ENCODE measurements around the gene MPP2. TPM values are rescaled to one million over a fixed set of nuclear protein-coding genes. Genes with fewer than 3 reads are reported as not detected.

Gene MPP2
- total and polyA plus RNA-seq, 2 of the 13 experiments (the other 11 are each of a cell fraction or from before 2014, with no cell fraction given), result 0.20 to 1.7 TPM

DNA sequence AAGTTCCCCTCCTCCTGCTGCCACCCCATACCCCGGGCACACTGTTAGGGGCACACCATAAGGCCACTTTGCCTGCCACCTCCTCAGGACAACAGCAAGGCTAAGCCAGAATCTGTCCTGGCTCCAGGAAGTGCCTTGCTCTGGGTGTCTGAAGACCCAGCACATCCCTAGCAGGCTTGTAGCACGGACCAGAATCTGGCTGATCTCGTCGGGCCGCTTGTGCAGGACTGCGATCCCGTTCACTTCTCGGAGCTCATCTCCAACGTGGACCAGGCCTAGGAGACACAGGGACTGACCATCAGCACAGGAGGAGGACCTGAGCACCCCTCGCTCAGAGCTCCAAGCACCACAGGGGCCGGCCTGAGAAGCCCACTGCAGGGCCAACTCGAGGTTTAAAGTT lies 81.8 kb downstream of the MPP2 start:
- CTCF ChIA-PET (ENCODE audit: low intra/inter-chr PET ratio, low total read pairs), result no interaction called here
- Histone ChIP-seq H4K20me1 (ENCODE audit: insufficient read depth, low read length) (no peaks in the 10 kb centered on the region), H3K9ac (ENCODE audit: insufficient read depth, low read depth, low read length) (no peak overlapping the region), H3K4me2 (ENCODE audit: low read depth, low read length) (no peak overlapping the region), H2AFZ (ENCODE audit: low read length) (no peak overlapping the region), H3K79me2 (ENCODE audit: insufficient read depth, low read length) (no peaks in the 10 kb centered on the region), H3K36me3 (replicated peaks in 1 of 2; ENCODE audit: control insufficient read depth in 1 of 2, insufficient read depth in 2 of 2, low read length in 2 of 2) (no peaks in the 10 kb centered on the region; a peak in 1 of 5 replicates), H3K27me3 (ENCODE audit: control insufficient read depth in 1 of 2, insufficient read depth in 2 of 2, low read length in 2 of 2) (no peaks in the 10 kb centered on the region), H3K9me3 (ENCODE audit: low read length) (no peaks in the 10 kb centered on the region), H3K4me3 (replicated peaks in 1 of 3; ENCODE audit: insufficient read depth in 1 of 3, low read depth in 2 of 3, low read length in 3 of 3) (no peak overlapping the region), H3K27ac (ENCODE audit: extremely low read length, insufficient read depth, low read length) (no peak overlapping the region), H3K4me1 (ENCODE audit: insufficient read depth, low read length) (no peaks in the 10 kb centered on the region)
- no TSS peak for BruUV-seq (replicated peaks)
- TF ChIP-seq SYNCRIP (IDR thresholded peaks at IDR 0.05; ENCODE audit: insufficient read depth, low read depth, low read length) (no peak), AGO1 (IDR thresholded peaks at IDR 0.05; ENCODE audit: low read depth, low read length, poor library complexity, severe bottlenecking) (no peak), SAP130 (CRISPR knock-in tag; IDR thresholded peaks at IDR 0.05; ENCODE audit: low read depth) (no peak), BCL6 (CRISPR knock-in tag; IDR thresholded peaks at IDR 0.05) (no peak), ZNF563 (CRISPR knock-in tag; IDR thresholded peaks at IDR 0.05) (no peak), YEATS2 (CRISPR knock-in tag; IDR thresholded peaks at IDR 0.05; ENCODE audit: borderline replicate concordance) (no peak), SPEN (CRISPR knock-in tag; IDR thresholded peaks at IDR 0.05; ENCODE audit: low read depth) (no peak), ZNF768 (CRISPR knock-in tag; IDR thresholded peaks at IDR 0.05) (no peak), ARNTL (CRISPR knock-in tag; IDR thresholded peaks at IDR 0.05) (no peak), ZNF709 (CRISPR knock-in tag; IDR thresholded peaks at IDR 0.05) (no peak), NFYB (CRISPR knock-in tag; IDR thresholded peaks at IDR 0.05) (no peak), PAWR (CRISPR knock-in tag; IDR thresholded peaks at IDR 0.05; ENCODE audit: borderline replicate concordance) (no peak), MEF2D (CRISPR knock-in tag; IDR thresholded peaks at IDR 0.05) (no peak), NFRKB (IDR thresholded peaks at IDR 0.05) (no peak), ZNF354B (CRISPR knock-in tag; IDR thresholded peaks at IDR 0.05) (no peak), CENPX (CRISPR knock-in tag; IDR thresholded peaks at IDR 0.05) (no peak)
- TF ChIP-seq, protein P1, sequence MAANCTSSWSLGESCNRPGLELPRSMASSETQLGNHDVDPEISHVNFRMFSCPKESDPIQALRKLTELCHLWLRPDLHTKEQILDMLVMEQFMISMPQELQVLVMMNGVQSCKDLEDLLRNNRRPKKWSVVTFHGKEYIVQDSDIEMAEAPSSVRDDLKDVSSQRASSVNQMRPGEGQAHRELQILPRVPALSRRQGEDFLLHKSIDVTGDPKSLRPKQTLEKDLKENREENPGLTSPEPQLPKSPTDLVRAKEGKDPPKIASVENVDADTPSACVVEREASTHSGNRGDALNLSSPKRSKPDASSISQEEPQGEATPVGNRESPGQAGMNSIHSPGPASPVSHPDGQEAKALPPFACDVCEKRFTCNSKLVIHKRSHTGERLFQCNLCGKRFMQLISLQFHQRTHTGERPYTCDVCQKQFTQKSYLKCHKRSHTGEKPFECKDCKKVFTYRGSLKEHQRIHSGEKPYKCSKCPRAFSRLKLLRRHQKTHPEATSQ (CRISPR knock-in tag; IDR thresholded peaks at IDR 0.05; ENCODE audit: borderline replicate concordance), result no peak
- TF ChIP-seq, protein P2, sequence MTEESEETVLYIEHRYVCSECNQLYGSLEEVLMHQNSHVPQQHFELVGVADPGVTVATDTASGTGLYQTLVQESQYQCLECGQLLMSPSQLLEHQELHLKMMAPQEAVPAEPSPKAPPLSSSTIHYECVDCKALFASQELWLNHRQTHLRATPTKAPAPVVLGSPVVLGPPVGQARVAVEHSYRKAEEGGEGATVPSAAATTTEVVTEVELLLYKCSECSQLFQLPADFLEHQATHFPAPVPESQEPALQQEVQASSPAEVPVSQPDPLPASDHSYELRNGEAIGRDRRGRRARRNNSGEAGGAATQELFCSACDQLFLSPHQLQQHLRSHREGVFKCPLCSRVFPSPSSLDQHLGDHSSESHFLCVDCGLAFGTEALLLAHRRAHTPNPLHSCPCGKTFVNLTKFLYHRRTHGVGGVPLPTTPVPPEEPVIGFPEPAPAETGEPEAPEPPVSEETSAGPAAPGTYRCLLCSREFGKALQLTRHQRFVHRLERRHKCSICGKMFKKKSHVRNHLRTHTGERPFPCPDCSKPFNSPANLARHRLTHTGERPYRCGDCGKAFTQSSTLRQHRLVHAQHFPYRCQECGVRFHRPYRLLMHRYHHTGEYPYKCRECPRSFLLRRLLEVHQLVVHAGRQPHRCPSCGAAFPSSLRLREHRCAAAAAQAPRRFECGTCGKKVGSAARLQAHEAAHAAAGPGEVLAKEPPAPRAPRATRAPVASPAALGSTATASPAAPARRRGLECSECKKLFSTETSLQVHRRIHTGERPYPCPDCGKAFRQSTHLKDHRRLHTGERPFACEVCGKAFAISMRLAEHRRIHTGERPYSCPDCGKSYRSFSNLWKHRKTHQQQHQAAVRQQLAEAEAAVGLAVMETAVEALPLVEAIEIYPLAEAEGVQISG (CRISPR knock-in tag; IDR thresholded peaks at IDR 0.05), result no peak
- TF ChIP-seq, protein P3, sequence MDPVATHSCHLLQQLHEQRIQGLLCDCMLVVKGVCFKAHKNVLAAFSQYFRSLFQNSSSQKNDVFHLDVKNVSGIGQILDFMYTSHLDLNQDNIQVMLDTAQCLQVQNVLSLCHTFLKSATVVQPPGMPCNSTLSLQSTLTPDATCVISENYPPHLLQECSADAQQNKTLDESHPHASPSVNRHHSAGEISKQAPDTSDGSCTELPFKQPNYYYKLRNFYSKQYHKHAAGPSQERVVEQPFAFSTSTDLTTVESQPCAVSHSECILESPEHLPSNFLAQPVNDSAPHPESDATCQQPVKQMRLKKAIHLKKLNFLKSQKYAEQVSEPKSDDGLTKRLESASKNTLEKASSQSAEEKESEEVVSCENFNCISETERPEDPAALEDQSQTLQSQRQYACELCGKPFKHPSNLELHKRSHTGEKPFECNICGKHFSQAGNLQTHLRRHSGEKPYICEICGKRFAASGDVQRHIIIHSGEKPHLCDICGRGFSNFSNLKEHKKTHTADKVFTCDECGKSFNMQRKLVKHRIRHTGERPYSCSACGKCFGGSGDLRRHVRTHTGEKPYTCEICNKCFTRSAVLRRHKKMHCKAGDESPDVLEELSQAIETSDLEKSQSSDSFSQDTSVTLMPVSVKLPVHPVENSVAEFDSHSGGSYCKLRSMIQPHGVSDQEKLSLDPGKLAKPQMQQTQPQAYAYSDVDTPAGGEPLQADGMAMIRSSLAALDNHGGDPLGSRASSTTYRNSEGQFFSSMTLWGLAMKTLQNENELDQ (CRISPR knock-in tag; IDR thresholded peaks at IDR 0.05; ENCODE audit: borderline replicate concordance), result no peak
- no peak for FAIRE-seq
- DNase-seq (ENCODE audit: low spot score), result no peak
- intact Hi-C loops (cut with micrococcal nuclease; ENCODE audit: unreplicated experiment), result no loop called here
- WGBS (ENCODE audit: low lambda C conversion rate), result 71% methylated on average over 3 of the region's 12 CpGs
- POLR2A ChIA-PET, result no interaction called here
- in situ Hi-C loops (cut with HindIII; ENCODE audit: extremely low pct_ligation_motif_present, low pct_unique_long_range_greater_than_20kb), result no loop called here
- no peak for ATAC-seq

Data from HepG2 (cell line).